HG02642 (cell line): ENCODE measurements around the gene ZNF865.

Source experiments
- ATAC-seq: cut with Tn5 transposase; IDR thresholded peaks from one replicate; pipeline ENCODE4 v1.9.1; 2021; ENCODE audit warnings: mild to moderate bottlenecking; ENCODE audit not compliant: unreplicated experiment, poor library complexity

The ZNF865 gene

GRCh38 chr19:55643003-55643886 is 37.8 kb downstream of the ZNF865 start, which contains the start of gene ZNF581:
TSS of gene ZNF581 (plus strand) at chr19:55643649. CDS start at chr19:55644572, 923 bp downstream.
- peak; percentile 32 for ATAC-seq

DNA sequence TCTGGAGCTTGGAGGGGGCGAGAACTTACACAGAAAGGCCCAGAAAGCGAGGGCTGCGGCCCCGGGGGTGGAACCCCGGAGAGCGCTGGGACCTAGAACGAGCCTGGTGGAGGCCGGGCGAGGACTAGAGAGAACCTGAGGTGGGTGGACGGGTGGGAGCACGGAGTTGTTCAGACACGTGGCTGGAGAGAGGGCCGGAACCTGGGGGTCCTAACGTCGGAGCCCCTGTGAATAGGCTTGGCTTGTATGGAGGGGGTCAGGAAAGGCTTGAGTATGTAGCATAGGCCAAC is 38.4 kb downstream of the ZNF865 start:
- ATAC-seq, result no peak

GRCh38 chr19:55644191-55644833 is 38.9 kb downstream of the ZNF865 start:
- ATAC-seq, result no peak

- no peak for ATAC-seq
Observed at GRCh38 chr19:55644842-55645511, 39.5 kb downstream of the ZNF865 start.

DNA sequence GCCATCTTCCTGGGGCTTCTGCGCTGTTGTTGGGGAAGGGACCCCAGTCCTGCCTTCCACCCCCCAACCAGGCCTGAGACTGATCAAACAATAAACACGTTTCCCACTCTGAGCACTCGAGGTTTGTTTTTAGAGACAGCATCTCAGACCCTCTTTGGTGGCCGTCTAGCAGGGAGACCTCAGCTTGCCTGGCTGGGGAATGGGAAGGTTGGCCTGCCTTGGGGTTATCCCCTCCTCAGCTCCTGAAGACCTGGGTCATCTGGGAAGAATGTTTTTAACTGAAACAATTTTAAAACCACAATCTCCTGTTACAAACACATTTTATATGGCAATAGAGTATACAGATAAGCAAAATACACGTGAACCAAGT is 40.0 kb downstream of the ZNF865 start:
- no peak for ATAC-seq

DNA sequence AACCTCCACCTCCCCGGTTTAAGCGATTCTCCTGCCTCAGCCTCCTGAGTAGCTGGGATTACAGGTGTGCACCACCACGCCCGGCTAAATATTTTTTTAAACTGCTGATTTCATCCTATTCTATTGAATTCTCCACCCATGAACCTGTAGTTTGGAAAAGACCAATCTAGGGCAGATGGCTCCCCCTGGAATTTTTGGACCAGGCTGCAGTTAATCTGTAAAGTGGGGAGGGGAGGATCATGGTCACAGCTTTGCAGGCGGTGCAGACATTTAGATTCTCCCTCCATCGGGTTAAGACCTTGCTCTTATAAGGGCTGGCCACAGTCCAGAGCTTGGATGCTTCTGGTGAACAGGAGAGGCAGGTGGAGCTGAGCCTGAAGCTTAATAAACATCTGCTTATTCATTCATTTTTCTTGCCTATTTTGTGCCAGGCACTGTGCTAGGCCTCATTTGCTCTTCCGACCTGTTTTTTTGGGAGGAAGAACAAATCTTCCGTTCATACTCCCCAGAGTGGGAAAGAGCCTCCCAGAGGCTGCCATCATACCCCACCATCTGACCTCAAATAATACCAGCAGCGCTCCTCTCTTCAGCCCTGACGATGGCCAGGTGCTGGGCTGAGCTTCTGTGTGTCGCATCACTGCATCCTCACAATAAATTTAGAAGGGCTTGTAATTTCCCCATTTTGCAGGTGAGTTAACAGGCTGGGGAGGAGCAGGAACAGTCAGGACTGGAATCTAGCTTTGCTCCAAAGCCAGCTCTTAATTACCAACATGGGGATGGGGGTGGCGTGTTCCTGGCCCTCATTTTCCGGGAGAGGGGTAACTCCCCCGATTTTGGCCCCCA is 41.7 kb downstream of the ZNF865 start:
- no peak for ATAC-seq

- ATAC-seq, result peak; percentile 34
Observed at GRCh38 chr19:55647732-55648584, 42.5 kb downstream of the ZNF865 start, which contains the start of gene CCDC106. TSS of gene CCDC106 (plus strand) at chr19:55648212. CDS start at chr19:55649047, 835 bp downstream.

DNA sequence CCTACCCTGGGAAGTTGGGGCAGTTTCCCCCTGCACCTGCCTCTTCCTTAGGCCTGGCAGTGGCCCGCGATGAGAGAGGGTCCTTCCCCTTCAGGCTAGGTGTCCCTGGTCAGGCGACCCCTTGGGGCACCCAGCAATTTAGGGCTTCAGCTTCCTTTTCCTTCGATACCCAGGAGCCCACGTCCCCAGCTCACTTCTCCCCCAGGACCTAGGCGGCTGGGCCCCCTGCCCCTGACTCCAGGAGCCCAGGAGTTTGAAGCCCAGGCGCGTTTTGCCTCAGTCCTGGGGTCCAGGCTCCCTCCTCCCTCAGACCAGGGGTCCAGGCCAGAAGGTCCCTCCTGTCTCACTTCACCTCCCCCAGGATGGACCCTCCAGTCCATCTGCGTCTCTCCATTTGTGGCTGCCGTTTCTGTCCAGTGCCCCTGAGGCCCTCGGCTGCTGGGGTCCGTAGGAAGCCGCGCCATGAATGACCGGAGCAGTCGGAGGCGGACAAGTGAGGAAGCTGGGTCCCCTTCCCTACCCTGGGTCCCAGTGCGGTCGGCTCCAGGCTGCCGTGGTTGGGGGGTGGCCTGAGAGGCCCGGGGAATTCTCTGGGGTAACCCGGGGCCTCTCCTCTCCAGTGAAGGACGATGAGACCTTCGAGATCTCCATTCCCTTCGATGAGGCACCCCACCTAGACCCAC is 43.3 kb downstream of the ZNF865 start:
- no peak for ATAC-seq

DNA sequence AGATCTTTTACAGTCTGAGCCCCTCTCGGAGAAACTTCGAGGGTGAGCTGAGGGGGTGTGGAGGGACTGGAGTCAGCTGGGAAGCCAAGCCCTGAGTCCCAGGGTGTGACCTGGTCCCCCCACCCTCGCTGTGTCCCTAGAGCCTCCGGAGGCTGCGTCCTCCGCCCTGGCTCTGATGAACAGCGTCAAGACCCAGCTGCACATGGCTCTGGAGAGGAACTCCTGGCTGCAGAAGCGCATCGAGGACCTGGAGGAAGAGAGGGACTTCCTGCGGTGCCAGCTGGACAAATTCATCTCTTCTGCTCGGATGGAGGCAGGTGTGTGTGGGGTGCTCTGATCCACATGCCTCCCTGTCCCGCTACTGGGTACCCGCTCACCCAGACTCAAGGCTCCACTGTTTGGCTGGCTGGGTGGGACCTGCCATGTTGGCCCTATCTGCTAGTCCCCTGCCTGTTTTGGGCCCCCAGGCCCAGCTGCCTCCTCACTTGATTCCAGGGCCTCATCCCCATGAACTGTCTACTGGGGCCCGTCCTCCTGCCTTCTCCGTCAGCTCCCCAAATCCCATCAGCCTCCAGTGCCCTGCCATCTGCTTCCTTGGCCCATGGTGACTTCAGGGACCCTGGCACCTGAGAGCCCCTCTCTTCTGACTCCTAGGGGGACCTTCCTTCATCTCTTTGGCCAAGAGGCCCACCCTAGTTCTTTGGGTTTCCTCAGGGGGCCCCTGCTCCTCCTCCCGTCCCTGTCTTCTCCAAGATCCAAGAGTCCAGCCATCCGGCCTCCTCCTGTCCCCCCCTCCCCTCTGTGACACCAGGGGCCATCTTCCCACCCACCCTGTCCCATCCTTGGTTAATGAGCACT is 44.0 kb downstream of the ZNF865 start:
- no peak for ATAC-seq

DNA sequence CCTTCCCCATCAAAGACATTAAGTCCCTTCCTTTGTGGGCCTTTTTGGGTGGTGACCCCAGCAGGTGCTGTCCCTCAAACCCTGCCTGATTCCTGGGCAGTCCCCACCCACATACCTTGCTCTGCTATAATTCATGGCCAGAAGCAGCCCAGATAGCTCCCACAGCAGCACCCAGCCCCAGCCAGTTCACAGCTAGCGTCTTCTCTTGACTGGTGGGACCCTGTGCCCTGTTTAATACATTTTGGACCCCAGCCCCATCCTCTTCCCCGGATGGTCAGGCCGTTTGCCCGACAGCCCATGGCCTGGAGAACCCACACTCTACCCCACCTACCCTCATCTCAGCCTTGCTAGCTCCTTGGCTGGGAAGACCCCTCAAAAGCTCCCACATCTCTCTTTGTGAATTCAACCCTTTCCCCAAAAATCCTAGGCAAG is 44.7 kb downstream of the ZNF865 start:
- ATAC-seq, result no peak

- no peak for ATAC-seq
Observed at GRCh38 chr19:55650602-55651230, 45.3 kb downstream of the ZNF865 start.

GRCh38 chr19:55651236-55651635 is 45.8 kb downstream of the ZNF865 start:
- no peak for ATAC-seq

GRCh38 chr19:55652311-55653128 is 47.1 kb downstream of the ZNF865 start:
- ATAC-seq, result no peak

GRCh38 chr19:55653651-55654322 is 48.3 kb downstream of the ZNF865 start:
- ATAC-seq, result peak; percentile 46

GRCh38 chr19:55654323-55654867 is 48.9 kb downstream of the ZNF865 start:
- ATAC-seq, result peak; percentile 61
